Gastrocnemius medialis (tissue), 4 donors: Measurements from ENCODE around the gene CEP97. TPM values are rescaled to one million over a fixed set of nuclear protein-coding genes. Genes with fewer than 3 reads are reported as not detected.

Experiments used
- ATAC-seq, 2 donors: fragments of 150-250 bp; one replicate each; pipeline ENCODE4 v1.9.1; 2016
- DNase-seq, 2 donors: peaks; one replicate each; pipeline ENCODE4 v3.0.0-alpha.2; 2019
- H3K27ac ChIP-seq, 4 donors: fragments of 200-600 bp; sonication (generic); 1 replicate in 1 of 4; 2 replicates in 3 of 4; pipeline ENCODE4 v1.5.1; 2016 to 2018; ENCODE audit warnings: mild to moderate bottlenecking in 2 of 4, moderate library complexity in 1 of 4
- H3K27me3 ChIP-seq, 3 donors: fragments of 200-600 bp; sonication (generic) in 2 of 3; 1 replicate in 1 of 3; 2 replicates in 2 of 3; pipeline versions ENCODE4 v1.5.1 to v1.6.0; 2016 to 2019; ENCODE audit warnings: mild to moderate bottlenecking in 1 of 3, moderate library complexity in 1 of 3
- H3K36me3 ChIP-seq, 2 donors: fragments of 200-600 bp; sonication (generic) in 1 of 2; one replicate each; pipeline ENCODE4 v1.5.1; 2017 to 2018
- H3K4me1 ChIP-seq, 2 donors: fragments of 200-600 bp; sonication (generic) in 1 of 2; one replicate each; pipeline ENCODE4 v1.5.1; 2016 to 2017; ENCODE audit warnings: mild to moderate bottlenecking in 2 of 2
- H3K4me3 ChIP-seq, 4 donors: fragments of 200-600 bp; sonication (generic) in 3 of 4; 1 replicate in 1 of 4; 2 replicates in 3 of 4; pipeline ENCODE4 v1.5.1; 2016 to 2019; ENCODE audit warnings: mild to moderate bottlenecking in 2 of 4
- H3K9me3 ChIP-seq, 3 donors: fragments of 200-600 bp; sonication (generic) in 2 of 3; 1 replicate in 1 of 3; 2 replicates in 2 of 3; pipeline ENCODE4 v1.5.1; 2016 to 2019
- POLR2A ChIP-seq, 2 donors: fragments of 450-650 bp; IDR thresholded peaks; one replicate each; pipeline ENCODE4 v1.6.1; 2017; ENCODE audit warnings: antibody characterized with exemption in 2 of 2, mild to moderate bottlenecking in 2 of 2, moderate library complexity in 2 of 2
- in situ Hi-C, 4 donors: fragments of 200-750 bp; cut with MboI; loops; one replicate each; pipeline versions ENCODE4 v1.15.0 to v1.8.0; 2017; ENCODE audit warnings: low sequenced_read_pairs in 4 of 4
- intact Hi-C: fragments of 100-400 bp; cut with DNase I; formaldehyde crosslinking; loops from one replicate; pipeline ENCODE4 v1.15.1; 2023; ENCODE audit warnings: low total_unique reads
- total RNA-seq, 4 donors: library from RNA; depleted of rRNA; stranded (reverse); fragments of >200 nt; gene quantifications; one replicate each; pipeline versions ENCODE4 v1.1.0 to v1.2.3, GENCODE V29; 2016
- TF ChIP-seq, protein P1 (sequence below), 5 experiments: fragments of 450-650 bp in 3 of 5; fragments of 200-600 bp in 2 of 5; sonication (generic) in 2 of 5; IDR thresholded peaks in 4 of 5; conservative IDR thresholded peaks in 1 of 5; 1 replicate in 4 of 5; 2 replicates in 1 of 5; pipeline ENCODE4 v1.5.1; 2016 to 2019; ENCODE audit warnings: antibody characterized with exemption in 5 of 5, mild to moderate bottlenecking in 3 of 5, moderate library complexity in 3 of 5

CEP97 gene
- total RNA-seq, 4 donors from 2014 or later, result 8.3 to 20.0 (median 13.2) TPM

DNA sequence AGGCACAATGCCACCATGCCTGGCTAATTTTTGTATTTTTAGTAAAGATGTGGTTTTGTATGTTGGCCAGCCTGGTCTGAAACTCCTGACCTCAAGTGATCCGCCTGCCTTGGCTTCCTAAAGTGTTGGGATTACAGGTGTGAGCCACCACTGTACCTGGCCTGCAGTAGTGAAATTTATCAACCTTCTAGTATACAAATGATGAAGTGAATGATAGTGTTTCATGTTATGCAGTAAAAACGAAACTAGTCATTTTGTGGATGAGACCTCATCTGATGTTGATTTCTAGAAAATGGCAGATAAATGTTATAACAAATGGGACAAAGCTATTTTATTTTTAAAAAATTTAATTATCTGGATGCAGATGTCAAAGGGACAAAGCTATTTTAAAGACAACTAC is 87.5 kb downstream of the CEP97 start:
- Histone ChIP-seq H3K36me3 (peaks cover 0 to 2% of the 10 kb centered on the region in 2 donors), H3K9me3 (no peaks in the 10 kb centered on the region), H3K27me3 (no peaks in the 10 kb centered on the region), H3K27ac (no peak overlapping the region), H3K4me1 (peaks cover 14 to 39% of the 10 kb centered on the region in 2 donors), H3K4me3 (no peak overlapping the region)
- DNase-seq, result no peak
- intact Hi-C loops (loop anchor here (5.0 to 10.0 kb wide), 3 partner anchors 35 to 725 kb away; partner anchors contain the start of gene NFKBIZ), in situ Hi-C loops (loop anchor here (5.0 to 25.0 kb wide), 3 partner anchors 413 to 725 kb away; no protein-coding TSS in a partner anchor)
- no peak for ATAC-seq
- TF ChIP-seq, protein P1, sequence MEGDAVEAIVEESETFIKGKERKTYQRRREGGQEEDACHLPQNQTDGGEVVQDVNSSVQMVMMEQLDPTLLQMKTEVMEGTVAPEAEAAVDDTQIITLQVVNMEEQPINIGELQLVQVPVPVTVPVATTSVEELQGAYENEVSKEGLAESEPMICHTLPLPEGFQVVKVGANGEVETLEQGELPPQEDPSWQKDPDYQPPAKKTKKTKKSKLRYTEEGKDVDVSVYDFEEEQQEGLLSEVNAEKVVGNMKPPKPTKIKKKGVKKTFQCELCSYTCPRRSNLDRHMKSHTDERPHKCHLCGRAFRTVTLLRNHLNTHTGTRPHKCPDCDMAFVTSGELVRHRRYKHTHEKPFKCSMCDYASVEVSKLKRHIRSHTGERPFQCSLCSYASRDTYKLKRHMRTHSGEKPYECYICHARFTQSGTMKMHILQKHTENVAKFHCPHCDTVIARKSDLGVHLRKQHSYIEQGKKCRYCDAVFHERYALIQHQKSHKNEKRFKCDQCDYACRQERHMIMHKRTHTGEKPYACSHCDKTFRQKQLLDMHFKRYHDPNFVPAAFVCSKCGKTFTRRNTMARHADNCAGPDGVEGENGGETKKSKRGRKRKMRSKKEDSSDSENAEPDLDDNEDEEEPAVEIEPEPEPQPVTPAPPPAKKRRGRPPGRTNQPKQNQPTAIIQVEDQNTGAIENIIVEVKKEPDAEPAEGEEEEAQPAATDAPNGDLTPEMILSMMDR (IDR thresholded peaks at IDR 0.05 in 4 of 5, conservative IDR thresholded peaks at IDR 0.05 in 1 of 5), result no peak
- no peak for TF ChIP-seq POLR2A (IDR thresholded peaks at IDR 0.05)

DNA sequence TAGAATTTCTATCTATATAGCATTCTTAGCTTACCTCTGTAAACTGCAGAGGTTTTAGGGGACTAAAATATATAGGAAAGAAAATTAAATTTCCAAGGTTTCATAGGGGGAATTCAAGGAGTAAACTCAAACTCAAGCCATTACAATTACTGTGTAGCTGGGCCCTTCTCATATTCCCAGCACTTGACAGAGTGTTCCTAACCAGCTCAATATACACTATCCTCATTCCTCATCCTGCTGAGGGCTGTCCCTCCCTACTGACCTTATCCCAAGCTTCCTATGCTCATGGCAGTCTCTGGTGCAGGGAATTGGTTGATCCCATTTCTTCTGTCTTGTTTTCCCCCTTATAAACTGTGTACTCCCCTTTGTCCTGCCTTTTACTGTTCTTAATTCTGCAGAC is 88.5 kb downstream of the CEP97 start:
- peak; percentile 60 to 83 for ATAC-seq

DNA sequence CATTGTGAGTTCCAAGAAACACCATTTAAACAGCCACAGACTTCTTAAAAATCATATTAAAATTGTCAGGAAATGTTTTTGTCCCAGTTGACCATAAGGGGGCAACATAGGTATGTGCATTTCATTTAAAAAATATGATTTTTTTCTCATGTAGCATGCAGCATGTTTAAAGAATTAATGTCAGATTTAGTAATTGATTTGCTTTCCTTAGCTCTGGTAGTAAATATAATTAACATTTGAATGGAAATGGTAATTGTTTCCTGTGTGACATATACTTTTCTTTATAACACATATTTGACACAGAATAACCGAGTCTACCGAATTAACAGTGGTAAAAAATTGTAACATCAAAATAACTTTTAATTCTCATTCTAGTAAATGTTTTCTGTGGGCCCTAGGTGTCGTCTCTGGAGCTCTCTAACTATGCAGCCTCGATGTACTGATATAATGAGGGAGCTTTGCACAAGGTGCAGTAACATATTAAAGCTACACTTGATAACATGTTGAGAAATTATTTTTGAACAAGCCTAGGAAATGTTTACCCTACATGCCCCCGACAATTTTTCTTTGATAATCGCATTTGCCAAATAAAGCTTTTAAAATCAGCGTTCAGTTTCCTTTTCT is 89.5 kb downstream of the CEP97 start:
- H3K27ac ChIP-seq, result peak overlapping the region in 3 of 4 donors; percentile 43 to 45 (median 44)
- in situ Hi-C loops (loop anchor here (5.0 to 25.0 kb wide), 3 partner anchors 411 to 723 kb away; no protein-coding TSS in a partner anchor), intact Hi-C loops (loop anchor here (5.0 to 10.0 kb wide), 3 partner anchors 33 to 723 kb away; partner anchors contain the start of gene NFKBIZ)
- DNase-seq (no peak), ATAC-seq (no peak)
- H3K4me1 ChIP-seq, result peaks cover 14 to 29% of the 10 kb centered on the region in 2 donors
- TF ChIP-seq, protein P1 (IDR thresholded peaks at IDR 0.05 in 4 of 5, conservative IDR thresholded peaks at IDR 0.05 in 1 of 5), result peak; percentile 32 to 45 (median 38)
- no peak for TF ChIP-seq POLR2A (IDR thresholded peaks at IDR 0.05)
- H3K4me3 ChIP-seq, result no peak overlapping the region
- no peaks in the 10 kb centered on the region for H3K9me3 ChIP-seq
- H3K36me3 ChIP-seq, result peaks cover 0 to 10% of the 10 kb centered on the region in 2 donors
- no peaks in the 10 kb centered on the region for H3K27me3 ChIP-seq

More for the DNA sequence above, 88.5 kb downstream of the CEP97 start:
- Histone ChIP-seq H3K27ac (peak overlapping the region in 1 of 4 donors; percentile 43), H3K36me3 (peaks cover 0 to 10% of the 10 kb centered on the region in 2 donors), H3K9me3 (no peaks in the 10 kb centered on the region), H3K4me1 (peaks cover 14 to 30% of the 10 kb centered on the region in 2 donors), H3K27me3 (no peaks in the 10 kb centered on the region), H3K4me3 (no peak overlapping the region)
- in situ Hi-C loops (loop anchor here (5.0 to 25.0 kb wide), 3 partner anchors 412 to 724 kb away; no protein-coding TSS in a partner anchor), intact Hi-C loops (loop anchor here (5.0 to 10.0 kb wide), 3 partner anchors 34 to 724 kb away; partner anchors contain the start of gene NFKBIZ)
- no peak for DNase-seq
- no peak for TF ChIP-seq POLR2A (IDR thresholded peaks at IDR 0.05)

DNA sequence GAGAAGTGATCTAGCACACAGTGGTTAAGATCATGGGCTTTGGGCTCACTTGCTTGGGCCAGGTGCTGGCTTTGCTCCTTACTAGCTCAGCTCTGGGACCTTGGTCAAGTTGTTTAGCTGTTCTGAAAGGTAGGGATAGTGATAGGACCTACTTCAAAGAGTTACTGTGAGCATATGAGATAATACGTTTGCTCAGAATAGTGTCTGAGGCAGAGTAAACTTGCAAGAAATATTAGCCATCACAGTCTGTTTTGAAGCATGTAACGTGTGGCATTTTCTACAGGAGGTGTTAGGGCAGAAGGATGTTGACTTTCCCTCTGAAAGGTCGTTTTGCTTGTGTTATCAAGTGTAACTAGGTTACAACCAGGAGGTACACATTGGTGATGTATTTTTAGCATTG is 90.4 kb downstream of the CEP97 start:
- ATAC-seq, result no peak
- in situ Hi-C loops, result loop anchor here (5.0 to 25.0 kb wide), 3 partner anchors 410 to 722 kb away; no protein-coding TSS in a partner anchor
- peak overlapping the region in 3 of 4 donors; percentile 43 to 45 (median 44) for H3K27ac ChIP-seq
- no peaks in the 10 kb centered on the region for H3K9me3 ChIP-seq
- TF ChIP-seq, protein P1 (IDR thresholded peaks at IDR 0.05 in 4 of 5, conservative IDR thresholded peaks at IDR 0.05 in 1 of 5), result no peak
- no peak for TF ChIP-seq POLR2A (IDR thresholded peaks at IDR 0.05)
- H3K27me3 ChIP-seq, result no peaks in the 10 kb centered on the region
- intact Hi-C loops, result loop anchor here (5.0 to 10.0 kb wide), 3 partner anchors 32 to 722 kb away; partner anchors contain the start of gene NFKBIZ
- no peak for DNase-seq
- H3K36me3 ChIP-seq, result peaks cover 0 to 10% of the 10 kb centered on the region in 2 donors
- H3K4me1 ChIP-seq, result peaks cover 10 to 22% of the 10 kb centered on the region in 2 donors
- H3K4me3 ChIP-seq, result no peak overlapping the region
